Hepatocyte (in vitro differentiated cells): ENCODE measurements around the gene LRRC26.

Experiments
- CTCF ChIP-seq: fragments of 200-600 bp; sonication (generic); IDR thresholded peaks from 2 replicates; pipeline ENCODE4 v1.5.1; 2016; ENCODE audit warnings: antibody characterized with exemption, mild to moderate bottlenecking; ENCODE audit not compliant: poor library complexity
- EZH2 ChIP-seq: fragments of 200-600 bp; sonication (generic); IDR thresholded peaks from 2 replicates; pipeline ENCODE4 v1.6.1; 2016; ENCODE audit warnings: antibody characterized with exemption, mild to moderate bottlenecking, borderline replicate concordance
- EZH2phosphoT487 ChIP-seq: fragments of 200-600 bp; sonication (generic); IDR thresholded peaks from one replicate; pipeline ENCODE4 v1.6.1; 2018; ENCODE audit warnings: antibody characterized with exemption, mild to moderate bottlenecking, low read depth, moderate library complexity; ENCODE audit not compliant: unreplicated experiment, severe bottlenecking

- TF ChIP-seq CTCF (no peak), EZH2phosphoT487 (no peak), EZH2 (no peak)
Observed at GRCh38 chr9:137191245-137191644, 21.4 kb upstream of the LRRC26 start.
